NT2/D1 (cell line): ENCODE measurements around the gene GBP1.

Experiments used
- DNase-seq: peaks from one replicate; pipeline ENCODE4 v3.0.0-alpha.2; 2011; ENCODE audit warnings: low read depth, low spot score
- H3K27me3 ChIP-seq: 2 replicates; pipeline ENCODE4 v1.6.0; 2011; ENCODE audit warnings: mild to moderate bottlenecking; ENCODE audit not compliant: insufficient read length, insufficient read depth
- H3K36me3 ChIP-seq: 2 replicates; pipeline ENCODE4 v1.6.1; 2011; ENCODE audit warnings: mild to moderate bottlenecking, low read length, mixed read lengths; ENCODE audit not compliant: insufficient read depth, insufficient read length
- H3K4me1 ChIP-seq: 2 replicates; pipeline ENCODE4 v1.5.1; 2011; ENCODE audit not compliant: insufficient read depth, insufficient read length
- H3K4me3 ChIP-seq: 2 replicates; pipeline ENCODE4 v1.5.1; 2011; ENCODE audit warnings: low read depth; ENCODE audit not compliant: insufficient read length
- H3K9ac ChIP-seq: 2 replicates; pipeline ENCODE4 v1.6.0; 2011; ENCODE audit warnings: low read depth; ENCODE audit not compliant: insufficient read length
- H3K9me3 ChIP-seq: 2 replicates; pipeline ENCODE4 v1.5.1; 2011; ENCODE audit warnings: mild to moderate bottlenecking, low read length; ENCODE audit not compliant: insufficient read depth
- SUZ12 ChIP-seq: IDR thresholded peaks from 2 replicates; pipeline ENCODE4 v1.6.1; 2011; ENCODE audit not compliant: insufficient read length, insufficient read depth; ENCODE audit errors: extremely low read depth
- YY1 ChIP-seq: IDR thresholded peaks from 2 replicates; pipeline ENCODE4 v1.6.1; 2011; ENCODE audit not compliant: insufficient read length, insufficient read depth
- ZNF274 ChIP-seq: IDR thresholded peaks from 2 replicates; pipeline ENCODE4 v1.6.1; 2011; ENCODE audit warnings: mild to moderate bottlenecking, low read depth, low read length

GBP1 gene

GRCh38 chr1:89070509-89070908, 5.5 kb upstream of the GBP1 start:
- no peaks in the 10 kb centered on the region for H3K4me1 ChIP-seq
- no peak overlapping the region for H3K9ac ChIP-seq
- no peak overlapping the region for H3K4me3 ChIP-seq
- no peaks in the 10 kb centered on the region for H3K36me3 ChIP-seq
- no peaks in the 10 kb centered on the region for H3K27me3 ChIP-seq
- no peak for DNase-seq
- H3K9me3 ChIP-seq: no peaks in the 10 kb centered on the region
- TF ChIP-seq YY1 (no peak), SUZ12 (no peak), ZNF274 (no peak)

- Histone ChIP-seq H3K4me1 (no peaks in the 10 kb centered on the region), H3K4me3 (no peak overlapping the region), H3K36me3 (no peaks in the 10 kb centered on the region), H3K27me3 (no peaks in the 10 kb centered on the region), H3K9me3 (no peaks in the 10 kb centered on the region), H3K9ac (no peak overlapping the region)
- TF ChIP-seq YY1: no peak
- TF ChIP-seq SUZ12: no peak
- no peak for TF ChIP-seq ZNF274
- no peak for DNase-seq
Observed at GRCh38 chr1:89069951-89070350, 4.9 kb upstream of the GBP1 start.

- H3K4me3 ChIP-seq: no peak overlapping the region
- H3K27me3 ChIP-seq: no peaks in the 10 kb centered on the region
- no peaks in the 10 kb centered on the region for H3K36me3 ChIP-seq
- no peaks in the 10 kb centered on the region for H3K4me1 ChIP-seq
- no peak overlapping the region for H3K9ac ChIP-seq
- DNase-seq: no peak
- no peak for TF ChIP-seq SUZ12
- TF ChIP-seq YY1: no peak
- TF ChIP-seq ZNF274: no peak
- no peaks in the 10 kb centered on the region for H3K9me3 ChIP-seq
Observed at GRCh38 chr1:89068291-89068690, 3.3 kb upstream of the GBP1 start.

GRCh38 chr1:89064632-89065031, 376 bp downstream of the GBP1 start:
- TF ChIP-seq SUZ12 (no peak), YY1 (no peak), ZNF274 (no peak)
- Histone ChIP-seq H3K9me3 (no peaks in the 10 kb centered on the region), H3K36me3 (no peaks in the 10 kb centered on the region), H3K27me3 (no peaks in the 10 kb centered on the region), H3K4me3 (no peak overlapping the region), H3K9ac (no peak overlapping the region), H3K4me1 (no peaks in the 10 kb centered on the region)
- no peak for DNase-seq

- Histone ChIP-seq H3K4me3 (no peak overlapping the region), H3K9me3 (no peaks in the 10 kb centered on the region), H3K27me3 (no peaks in the 10 kb centered on the region), H3K9ac (no peak overlapping the region), H3K36me3 (no peaks in the 10 kb centered on the region), H3K4me1 (no peaks in the 10 kb centered on the region)
- DNase-seq: no peak
- TF ChIP-seq SUZ12: no peak
- TF ChIP-seq YY1: no peak
- no peak for TF ChIP-seq ZNF274
Observed at GRCh38 chr1:89063094-89063493, 1.9 kb downstream of the GBP1 start.

- no peak for TF ChIP-seq YY1
- no peak for TF ChIP-seq ZNF274
- no peak for TF ChIP-seq SUZ12
- no peak overlapping the region for H3K9ac ChIP-seq
Observed at GRCh38 chr1:89060091-89060490, 4.9 kb downstream of the GBP1 start.

GRCh38 chr1:89051955-89052312, 13.1 kb downstream of the GBP1 start:
- Histone ChIP-seq H3K9ac (no peak overlapping the region), H3K4me3 (no peak overlapping the region), H3K27me3 (no peaks in the 10 kb centered on the region), H3K36me3 (no peaks in the 10 kb centered on the region), H3K9me3 (no peaks in the 10 kb centered on the region), H3K4me1 (no peaks in the 10 kb centered on the region)
- DNase-seq: no peak
- TF ChIP-seq ZNF274 (no peak), YY1 (no peak), SUZ12 (no peak)

More at GRCh38 chr1:89060091-89060490, 4.9 kb downstream of the GBP1 start:
- Histone ChIP-seq H3K4me1 (no peaks in the 10 kb centered on the region), H3K4me3 (no peak overlapping the region), H3K27me3 (no peaks in the 10 kb centered on the region), H3K9me3 (no peaks in the 10 kb centered on the region), H3K36me3 (no peaks in the 10 kb centered on the region)
- no peak for DNase-seq
